ENCODE results near the gene TM9SF3. TPM values are rescaled to one million over a fixed set of nuclear protein-coding genes. Genes with fewer than 3 reads are reported as not detected.

TM9SF3 gene
- total RNA-seq, 4 donors from 2014 or later, result 77.0 to 129 (median 94.4) TPM

DNA sequence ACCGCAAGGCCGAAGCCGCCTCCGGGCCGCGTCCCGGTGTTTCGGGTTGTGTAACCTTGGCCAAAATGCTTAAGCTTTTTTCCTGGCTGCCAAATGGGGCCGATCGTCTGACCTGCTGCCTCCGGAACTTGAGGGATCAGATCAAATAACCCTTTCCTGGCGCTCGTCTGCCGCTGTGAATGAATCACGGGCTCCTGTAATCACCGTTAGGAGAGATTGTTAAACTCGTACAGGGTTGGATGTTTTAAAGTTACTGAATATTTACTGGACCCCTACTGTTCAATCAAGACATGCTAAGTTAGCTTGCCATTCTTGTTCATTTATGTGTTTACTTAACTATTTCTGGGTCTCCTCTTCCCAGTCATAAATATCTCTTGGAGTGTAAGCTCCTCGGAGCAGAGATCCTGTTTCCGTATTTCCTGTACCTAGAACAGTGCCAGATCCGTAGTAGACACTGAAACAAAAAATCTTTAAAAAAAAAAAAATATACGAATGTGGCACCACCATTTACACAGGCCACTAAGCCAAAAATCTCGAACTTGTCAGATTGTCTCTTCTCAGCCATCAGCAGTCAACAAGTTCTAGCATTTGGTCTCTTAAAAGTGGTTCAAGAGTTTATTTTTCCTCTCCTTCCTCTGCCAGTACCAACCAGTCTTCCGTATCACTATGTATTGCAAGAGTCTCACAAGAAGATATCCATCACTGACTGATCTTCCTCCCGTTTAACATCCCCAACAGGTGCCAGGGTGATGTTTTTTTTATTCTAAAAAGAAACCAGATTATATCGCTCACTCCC, 650 bp upstream of the TM9SF3 start:
- TF ChIP-seq CTCF (IDR thresholded peaks at IDR 0.05; ENCODE audit: low read depth), result no peak

- no peak for TF ChIP-seq CTCF (IDR thresholded peaks at IDR 0.05; ENCODE audit: low read depth)
These were observed 935 bp downstream of the TM9SF3 start for GRCh38 chr10:96585736-96586418.

GRCh38 chr10:96584474-96584873, 2.3 kb downstream of the TM9SF3 start:
- no peak for TF ChIP-seq CTCF (IDR thresholded peaks at IDR 0.05; ENCODE audit: low read depth)

DNA sequence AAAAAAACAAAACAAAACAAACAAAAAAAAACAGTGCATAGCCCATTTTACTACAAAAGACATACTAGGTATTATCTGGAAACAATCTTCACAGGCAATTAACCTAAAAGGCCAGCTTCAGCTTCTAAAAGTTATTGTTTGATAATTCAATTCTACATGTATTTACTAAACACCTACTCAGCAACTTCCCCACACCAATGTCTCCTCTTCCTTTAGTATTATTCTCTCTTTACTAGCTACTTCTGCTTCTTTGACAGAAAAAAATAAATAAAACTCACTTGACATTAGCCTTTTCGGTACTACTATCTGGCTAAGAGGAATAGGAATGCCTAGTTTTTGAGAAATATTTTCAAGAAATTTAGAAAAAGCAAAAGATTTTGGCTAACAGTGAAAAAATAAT, 2.8 kb downstream of the TM9SF3 start:
- TF ChIP-seq CTCF (IDR thresholded peaks at IDR 0.05; ENCODE audit: low read depth), result no peak

- no peak for TF ChIP-seq CTCF (IDR thresholded peaks at IDR 0.05; ENCODE audit: low read depth)
These were observed 7.7 kb downstream of the TM9SF3 start for GRCh38 chr10:96579133-96579532.

DNA sequence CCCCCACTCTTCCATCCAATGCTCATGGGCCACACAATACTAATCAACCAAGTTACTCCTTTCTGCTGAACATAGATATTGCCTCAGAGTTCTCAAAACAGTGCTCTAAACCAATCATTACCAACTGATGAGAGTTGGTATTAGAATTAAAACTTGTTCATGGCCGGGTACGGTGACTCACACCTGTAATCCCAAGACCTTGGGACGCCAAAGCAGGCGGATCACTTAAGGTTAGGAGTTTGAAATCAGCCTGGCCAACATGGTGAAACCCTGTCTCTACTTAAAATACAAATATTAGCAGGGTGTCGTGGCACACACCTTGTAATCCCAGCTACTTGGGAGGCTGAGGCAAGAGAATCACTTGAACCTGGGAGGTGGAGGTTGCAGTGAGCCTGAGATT, 8.2 kb downstream of the TM9SF3 start:
- no peak for TF ChIP-seq CTCF (IDR thresholded peaks at IDR 0.05; ENCODE audit: low read depth)

DNA sequence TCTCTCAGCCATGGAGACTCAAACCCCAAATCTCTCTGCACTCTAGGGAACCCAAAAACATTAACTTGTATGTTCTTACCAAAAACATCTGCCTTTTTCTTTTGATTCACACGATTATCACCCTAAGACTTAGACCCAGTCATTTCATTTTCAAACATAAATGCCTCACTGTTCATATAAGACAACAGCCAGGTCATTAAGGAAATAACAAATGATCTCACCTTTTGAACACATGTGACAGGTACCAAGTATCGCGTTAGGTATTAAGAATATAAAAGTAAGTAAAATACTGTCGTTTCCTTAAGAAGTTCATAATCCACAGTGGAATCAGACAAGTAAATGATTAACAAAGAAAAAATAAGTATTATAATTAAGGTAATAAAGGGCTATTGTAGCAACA, 8.8 kb downstream of the TM9SF3 start:
- no peak for TF ChIP-seq CTCF (IDR thresholded peaks at IDR 0.05; ENCODE audit: low read depth)

All from subcutaneous adipose tissue (tissue), 4 donors.